Activated CD4-positive, alpha-beta T cell treated with anti-CD3 and anti-CD28 coated beads for 24 hours (primary cell): ENCODE data around the gene CLDN4.
A peak's percentile ranks its signal among the peaks of the same experiment; 100 is the strongest.
"Not testable (repeated sequence)": the region's sequence is repeated elsewhere in the genome, so short reads cannot be mapped to it uniquely, and the experiment has no call there.

ENCODE experiments used
- DNase-seq, 2 donors: peaks; one replicate each; pipeline ENCODE4 v3.0.0-alpha.2; 2020; ENCODE audit warnings: low read depth in 2 of 2

CLDN4 gene

DNA sequence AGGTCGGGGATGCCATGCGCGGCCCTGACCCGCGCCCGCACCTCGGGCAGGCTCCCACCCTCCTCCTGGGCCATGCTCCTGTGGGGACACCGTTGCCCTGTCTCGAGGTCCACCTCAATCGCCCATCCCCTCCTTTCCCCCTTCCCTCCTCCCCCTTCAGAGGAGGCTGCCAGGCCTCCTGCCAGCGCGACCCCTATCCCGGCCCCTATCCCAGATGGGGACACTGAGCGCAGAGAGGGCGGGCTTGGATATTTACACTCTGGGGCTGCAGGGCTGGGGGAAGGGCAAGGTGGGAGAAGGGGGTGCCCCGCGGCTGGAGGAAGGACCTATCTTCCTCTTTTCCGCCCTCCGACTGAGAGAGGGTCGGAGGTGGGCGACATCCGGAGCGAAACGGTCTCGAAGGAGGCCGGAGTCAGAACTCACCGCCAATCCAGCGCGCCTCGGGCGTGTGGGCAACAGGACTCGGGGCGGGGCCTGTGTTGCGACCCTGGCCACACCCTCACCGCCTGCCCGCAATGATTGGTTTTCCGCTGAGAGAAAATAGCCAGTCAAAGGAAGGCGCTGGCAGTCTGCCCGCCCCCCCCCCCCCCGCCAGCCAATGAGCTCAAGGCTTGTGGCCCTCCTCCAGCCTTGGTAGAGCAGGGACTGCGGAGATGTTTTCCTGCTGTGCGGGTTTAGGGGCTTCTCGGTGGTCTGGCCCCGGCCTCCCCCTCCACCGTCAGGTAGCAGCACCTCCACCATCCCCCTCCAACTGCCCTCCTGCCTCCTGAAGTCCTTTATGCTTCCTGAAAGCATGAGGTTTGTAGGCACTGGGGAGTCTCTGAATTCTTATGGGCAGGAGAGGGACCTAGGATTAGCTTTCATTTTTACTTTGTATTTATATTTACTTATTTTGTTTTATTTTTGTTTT, 11.5 kb downstream of the CLDN4 start, which contains the start of gene METTL27:
TSS of gene METTL27 (minus strand) at position 450 of the 910 bp plus-strand sequence. CDS start at position 74, 376 bp downstream.
- peak; percentile 83 to 88 for DNase-seq

DNA sequence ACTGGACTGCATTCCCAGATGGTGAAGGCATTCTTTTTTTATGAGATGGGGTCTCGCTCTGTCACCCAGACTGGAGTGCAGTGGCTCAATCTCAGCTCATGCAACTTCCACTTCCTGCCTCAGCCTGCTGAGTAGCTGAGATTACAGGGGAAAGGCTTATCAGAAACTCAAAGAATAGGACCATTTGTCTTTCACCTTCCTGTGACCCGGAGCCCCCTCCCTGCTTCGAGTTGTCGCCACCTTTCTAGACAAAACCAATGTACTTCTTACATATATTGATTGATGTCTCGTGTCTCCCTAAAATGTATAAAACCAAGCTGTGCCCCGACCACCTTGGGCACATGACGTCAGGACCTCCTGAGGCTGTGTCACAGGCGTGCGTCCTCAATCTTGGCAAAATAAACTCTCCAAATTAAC, 13.3 kb downstream of the CLDN4 start:
- DNase-seq, result no peak

DNA sequence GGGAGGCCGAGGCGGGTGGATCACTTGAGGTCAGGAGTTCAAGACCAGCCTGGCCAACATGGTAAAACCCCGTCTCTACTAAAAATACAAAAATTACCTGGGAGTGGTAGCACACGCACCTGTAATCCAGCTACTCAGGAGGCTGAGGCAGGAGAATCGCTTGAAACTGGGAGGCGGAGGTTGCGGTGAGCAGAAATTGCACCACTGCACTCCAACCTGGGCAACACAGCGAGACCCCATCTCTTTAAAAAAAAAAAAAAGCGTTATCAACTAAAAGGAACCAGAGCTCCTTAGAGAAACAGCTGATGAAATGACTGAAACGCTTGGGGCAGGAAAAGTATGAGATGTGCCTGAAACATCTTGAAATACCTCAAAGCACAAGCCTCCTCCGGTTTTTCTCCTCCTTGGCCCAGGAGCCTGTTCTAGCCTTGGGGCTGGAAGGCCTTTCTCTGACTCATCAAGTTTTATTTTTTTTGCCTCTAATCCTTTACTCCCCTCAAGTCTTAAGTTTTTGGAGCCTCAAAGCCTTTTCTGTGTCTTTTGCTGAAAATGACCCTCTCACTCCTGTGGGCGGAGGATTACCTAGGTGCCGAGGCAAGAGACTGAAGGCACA, 14.2 kb downstream of the CLDN4 start:
- no peak for DNase-seq

DNA sequence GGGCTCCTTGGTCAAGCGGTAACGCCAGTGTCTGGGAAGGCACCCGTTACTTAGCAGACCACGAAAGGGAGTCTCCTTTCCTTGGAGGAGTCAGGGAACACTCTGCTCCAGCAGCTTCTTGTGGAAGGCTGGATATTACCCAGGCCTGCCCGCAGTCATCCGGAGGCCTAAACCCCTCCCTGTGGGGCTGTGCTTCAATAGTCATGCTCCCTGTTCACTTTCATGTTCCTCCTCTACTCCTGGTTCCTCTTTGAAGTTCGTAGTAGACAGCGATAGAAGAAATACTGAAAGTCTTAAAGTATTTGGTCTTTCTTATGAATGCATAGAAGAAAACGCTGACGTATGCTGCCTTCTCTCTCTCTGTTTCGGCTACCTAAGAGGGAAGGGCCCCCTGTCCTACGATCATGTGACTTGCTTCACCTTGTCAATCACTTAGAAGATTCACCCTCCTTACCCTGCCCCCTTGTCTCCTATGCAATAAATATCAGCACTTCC, 15.0 kb downstream of the CLDN4 start:
- not testable (repeated sequence) for DNase-seq

DNA sequence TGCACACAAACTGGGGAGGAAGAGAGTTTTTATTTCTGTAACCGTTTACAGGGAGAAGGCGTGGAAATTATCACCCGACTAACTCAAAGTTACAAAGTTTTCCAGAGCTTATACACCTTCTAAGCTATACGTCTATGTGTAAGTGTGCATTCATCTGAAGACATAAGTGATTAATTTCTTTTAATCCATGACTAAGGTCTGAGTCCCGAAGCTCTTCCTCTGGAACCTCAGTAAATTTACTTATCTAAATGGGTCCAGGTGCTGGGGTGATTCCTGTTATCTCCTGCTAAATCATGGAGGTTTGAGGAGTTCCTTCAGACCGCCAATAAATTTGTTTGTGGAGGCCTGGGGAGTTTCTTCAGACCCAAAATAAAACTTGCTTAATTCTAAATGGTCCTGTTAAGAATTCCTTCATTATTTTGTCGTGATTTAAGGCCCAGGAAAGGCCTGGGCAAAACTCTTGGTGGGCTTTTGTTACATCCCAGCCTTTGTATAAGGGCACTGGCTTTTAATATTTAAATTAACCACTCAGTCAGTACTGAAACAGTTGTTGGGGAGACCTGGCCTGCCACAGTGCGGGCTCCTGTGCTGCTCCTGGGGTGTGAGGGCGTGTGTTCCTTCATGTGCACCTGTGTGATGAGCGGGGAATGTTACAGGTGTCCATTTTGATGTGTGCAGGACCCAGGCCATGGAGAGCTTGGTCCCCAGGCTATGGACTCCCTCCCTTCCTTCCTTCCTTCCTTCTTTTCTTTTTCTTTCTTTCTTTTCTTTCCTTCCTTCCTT, 17.3 kb downstream of the CLDN4 start:
- no peak for DNase-seq

DNA sequence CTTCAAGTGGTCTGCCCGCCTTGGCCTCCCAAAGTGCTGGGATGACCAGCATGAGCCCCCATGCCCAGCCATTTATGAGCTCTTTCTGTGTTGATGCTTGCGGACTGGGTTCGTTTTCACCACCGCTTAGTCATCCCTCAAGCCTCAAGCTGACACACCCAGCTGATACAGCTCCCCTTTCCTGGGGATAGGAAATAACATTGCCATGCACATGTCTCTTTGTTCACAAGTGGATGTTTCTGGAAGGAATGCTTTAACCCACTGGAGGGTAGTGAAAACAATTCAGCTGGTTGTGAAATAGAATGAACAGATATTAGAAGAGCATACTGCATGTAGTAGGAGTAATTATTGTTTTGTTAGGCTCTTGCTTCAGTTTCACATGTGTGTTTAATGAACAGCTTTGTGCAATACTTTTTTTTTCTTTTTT, 20.0 kb downstream of the CLDN4 start:
- no peak for DNase-seq

DNA sequence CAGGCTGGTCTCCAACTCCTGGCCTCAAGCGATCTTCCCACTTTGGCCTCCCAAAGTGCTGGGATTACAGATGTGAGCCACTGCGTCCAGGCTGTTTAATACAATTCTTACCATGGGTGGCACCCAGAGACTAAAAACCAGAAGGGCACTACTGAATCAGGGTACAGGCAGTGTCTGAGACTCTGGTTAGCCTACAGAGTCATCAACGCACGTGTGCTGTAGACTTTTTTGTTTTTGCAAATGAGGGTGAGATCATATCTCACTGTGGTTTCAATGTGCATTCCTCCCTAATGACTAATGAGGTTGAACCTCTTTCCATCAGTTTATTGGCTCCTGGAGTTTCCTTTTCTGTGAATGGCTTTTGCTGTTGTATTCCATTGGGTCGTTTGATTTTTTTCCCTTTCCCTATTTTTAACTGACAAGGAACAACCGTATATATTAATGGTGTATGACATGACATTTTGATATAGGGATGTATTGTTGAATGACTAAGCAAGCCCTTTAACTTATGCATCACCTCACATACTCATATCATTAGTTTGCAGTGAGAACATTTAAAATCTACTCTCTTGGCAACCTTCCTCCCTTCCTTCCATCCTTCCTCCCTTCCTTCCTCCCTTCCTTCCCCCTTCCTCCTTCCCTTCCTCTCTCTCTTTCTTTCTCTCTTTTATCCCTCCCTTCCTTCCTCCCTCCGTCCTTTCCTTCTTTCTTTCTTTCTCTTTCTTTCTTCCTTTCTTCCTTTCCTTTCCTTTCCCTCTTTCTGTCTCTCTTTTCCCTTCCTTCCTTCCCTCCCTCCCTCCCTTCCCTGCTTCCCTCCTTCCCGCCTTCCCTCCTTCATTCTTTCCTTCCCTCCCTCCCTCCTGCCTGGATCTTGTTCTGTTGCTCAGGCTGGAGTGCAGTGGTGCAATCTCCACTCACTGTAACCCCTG, 20.9 kb downstream of the CLDN4 start:
- peak in 1 of 2 donors; percentile 17 for DNase-seq

DNA sequence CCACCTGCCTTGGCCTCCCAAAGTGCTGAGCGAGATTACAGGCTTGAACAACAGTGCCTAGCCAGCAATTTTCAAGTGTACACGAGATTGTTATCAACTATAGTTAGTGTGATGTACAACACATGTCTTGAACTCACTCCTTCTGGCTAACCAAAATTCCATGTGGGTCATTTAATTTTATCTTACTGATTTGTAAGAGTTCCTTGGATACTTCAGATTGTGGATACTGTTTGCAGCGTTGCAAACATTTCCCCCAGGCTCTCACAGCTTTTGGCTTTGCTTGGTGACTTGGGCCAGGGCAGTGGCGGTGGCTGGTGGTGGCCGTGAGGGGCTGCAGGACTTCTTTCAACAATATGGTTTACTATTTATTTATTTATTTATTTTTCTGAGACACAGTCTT, 21.7 kb downstream of the CLDN4 start:
- no peak for DNase-seq

DNA sequence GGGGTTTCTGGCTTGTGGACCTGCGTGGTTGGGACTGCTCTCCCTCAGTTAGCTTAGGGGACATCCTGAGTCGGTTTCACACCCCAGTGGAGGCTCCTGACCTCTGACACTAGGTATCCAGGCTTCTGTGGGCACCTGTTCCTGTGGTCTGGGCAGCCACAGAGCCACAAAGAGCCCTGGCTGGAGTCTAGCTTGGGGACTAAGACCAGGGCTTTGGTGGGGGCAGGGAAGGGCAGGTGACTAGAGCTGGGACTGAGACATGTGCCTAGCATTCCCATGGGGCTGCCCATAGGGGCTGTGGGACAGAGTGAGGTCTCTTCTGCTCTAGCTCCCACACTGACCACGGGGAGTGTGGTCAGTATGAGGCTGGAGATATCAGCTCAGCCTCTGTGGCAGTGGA, 26.1 kb downstream of the CLDN4 start:
- no peak for DNase-seq

DNA sequence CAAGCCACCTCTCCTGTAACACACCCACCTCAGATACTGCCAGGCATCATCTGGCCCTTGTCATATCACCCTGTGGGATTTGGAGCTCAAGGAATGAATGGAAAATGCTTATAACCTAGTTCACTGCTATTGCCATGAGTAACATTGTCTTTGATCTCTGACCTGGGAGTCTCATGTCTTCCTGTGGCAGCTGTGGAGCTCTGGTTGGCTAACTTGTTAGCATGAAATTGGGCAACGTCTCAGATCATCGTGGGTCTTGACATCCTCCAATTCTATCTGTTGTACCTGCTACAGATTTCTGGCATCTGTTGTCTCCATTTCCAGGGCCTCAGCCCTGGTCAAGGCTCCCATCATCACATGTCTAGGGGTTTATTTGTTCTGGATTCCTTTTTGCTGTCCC, 28.0 kb downstream of the CLDN4 start:
- DNase-seq, result no peak

DNA sequence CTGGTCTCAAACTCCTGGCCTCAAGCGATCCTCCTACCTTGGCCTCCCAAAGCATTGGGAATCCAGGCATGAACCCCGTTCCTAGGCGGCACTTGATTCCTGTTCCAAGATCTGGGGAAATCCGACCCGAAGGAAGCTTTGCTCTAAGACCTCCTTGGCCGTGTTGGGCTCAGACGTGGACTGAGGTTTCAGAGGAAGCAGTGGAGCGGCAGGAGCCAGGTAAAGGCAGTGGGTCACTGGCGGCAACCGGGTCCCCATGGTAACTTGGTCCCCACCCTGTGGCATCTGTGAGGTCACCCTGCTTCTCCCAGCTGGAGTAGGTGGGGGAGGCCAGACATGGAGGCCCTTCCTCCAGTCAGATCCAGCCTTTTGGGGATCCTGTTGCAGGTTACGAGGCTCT, 30.1 kb downstream of the CLDN4 start, which contains the start of gene TMEM270:
TSS of gene TMEM270 (plus strand) at position 301 of the 400 bp plus-strand sequence. CDS start at position 337, 36 bp downstream.
- no peak for DNase-seq

DNA sequence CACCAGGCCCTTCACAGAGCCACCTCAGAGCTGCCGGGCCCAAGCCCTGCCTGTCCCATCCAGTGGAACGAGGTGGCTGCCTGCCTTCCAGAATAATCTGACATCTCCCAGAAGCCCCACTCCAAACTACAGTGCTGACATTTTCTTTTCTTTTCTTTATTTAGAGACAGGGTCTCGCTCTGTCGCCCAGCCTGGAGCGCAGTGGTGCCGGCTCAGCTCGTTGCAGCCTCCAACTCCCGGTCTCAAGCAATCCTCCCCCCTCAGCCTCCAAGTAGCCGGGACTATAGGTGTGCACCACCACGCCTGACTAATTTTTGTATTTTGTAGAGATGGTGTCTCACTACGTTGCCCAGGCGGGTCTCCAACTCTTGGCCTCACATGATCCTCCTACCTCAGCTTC, 30.5 kb downstream of the CLDN4 start:
- no peak for DNase-seq

DNA sequence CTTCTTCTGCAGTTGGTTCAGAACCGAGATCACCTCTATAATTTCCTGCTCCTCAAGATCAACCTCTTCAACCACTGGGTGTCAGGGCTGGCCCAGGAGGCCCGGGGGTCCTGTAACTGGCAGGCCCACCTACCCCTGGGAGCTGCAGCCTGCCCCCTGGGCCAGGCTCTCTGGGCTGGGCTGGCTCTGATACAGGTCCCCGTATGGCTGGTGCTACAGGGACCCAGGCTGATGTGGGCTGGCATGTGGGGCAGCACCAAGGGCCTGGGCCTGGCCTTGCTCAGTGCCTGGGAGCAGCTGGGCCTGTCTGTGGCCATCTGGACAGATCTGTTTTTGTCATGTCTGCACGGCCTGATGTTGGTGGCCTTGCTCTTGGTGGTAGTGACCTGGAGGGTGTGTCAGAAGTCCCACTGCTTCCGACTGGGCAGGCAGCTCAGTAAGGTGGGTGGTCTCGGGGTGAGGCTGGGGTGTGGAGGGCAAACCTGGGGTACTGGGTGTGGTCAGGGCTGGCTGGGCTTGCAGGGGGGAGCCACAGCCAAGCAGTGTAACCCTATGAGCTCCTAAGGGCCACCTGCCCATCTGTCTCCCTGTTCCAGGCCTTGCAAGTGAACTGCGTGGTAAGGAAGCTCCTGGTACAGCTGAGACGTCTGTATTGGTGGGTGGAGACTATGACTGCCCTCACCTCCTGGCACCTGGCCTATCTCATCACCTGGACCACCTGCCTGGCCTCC, 34.4 kb downstream of the CLDN4 start:
- no peak for DNase-seq

DNA sequence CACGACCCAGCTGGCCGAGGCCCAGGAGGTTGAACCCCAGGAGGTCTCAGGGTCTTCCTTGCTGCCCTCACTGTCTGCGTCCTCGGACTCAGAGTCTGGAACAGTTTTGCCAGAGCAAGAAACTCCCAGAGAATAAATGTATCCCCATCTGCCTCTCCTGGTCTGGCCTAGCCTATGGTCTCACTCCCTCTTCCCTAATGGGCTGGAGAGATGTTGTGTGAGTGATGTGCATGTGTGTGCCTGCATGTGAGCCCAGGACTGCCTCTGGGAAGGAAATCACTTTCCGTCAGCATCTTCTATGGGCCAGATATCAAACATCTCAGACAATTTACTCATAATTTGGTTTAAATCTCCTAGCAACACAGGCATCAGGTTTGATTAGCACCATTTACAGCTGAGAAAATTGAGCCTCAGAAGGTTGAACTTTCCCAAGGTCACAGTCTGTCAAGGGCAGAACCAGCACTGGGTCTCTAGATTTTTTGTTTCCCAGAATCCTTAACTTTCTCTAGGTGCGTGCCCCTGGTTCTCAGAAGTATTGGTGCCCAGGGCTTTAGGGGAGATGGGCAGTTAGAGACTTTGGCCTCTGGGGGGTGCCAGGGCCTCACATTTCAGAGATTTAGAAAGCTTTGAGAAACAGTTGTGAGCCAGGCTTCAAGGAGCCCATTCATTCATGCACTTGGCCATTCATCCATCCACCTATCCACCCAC, 35.1 kb downstream of the CLDN4 start:
- no peak for DNase-seq

DNA sequence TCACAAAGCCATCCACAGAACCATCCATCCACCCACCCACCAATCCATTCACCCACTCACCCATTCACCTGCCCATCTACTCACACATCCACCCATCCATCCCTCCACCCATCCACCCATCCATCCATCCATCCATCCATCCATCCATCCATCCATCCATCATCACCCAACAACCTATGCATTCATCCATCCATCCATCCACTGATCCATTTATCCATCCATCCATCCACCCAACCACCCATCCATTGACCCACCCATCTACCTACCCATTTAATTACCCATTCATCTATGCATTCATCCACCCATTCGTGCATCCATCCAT, 35.6 kb downstream of the CLDN4 start:
- no peak for DNase-seq

DNA sequence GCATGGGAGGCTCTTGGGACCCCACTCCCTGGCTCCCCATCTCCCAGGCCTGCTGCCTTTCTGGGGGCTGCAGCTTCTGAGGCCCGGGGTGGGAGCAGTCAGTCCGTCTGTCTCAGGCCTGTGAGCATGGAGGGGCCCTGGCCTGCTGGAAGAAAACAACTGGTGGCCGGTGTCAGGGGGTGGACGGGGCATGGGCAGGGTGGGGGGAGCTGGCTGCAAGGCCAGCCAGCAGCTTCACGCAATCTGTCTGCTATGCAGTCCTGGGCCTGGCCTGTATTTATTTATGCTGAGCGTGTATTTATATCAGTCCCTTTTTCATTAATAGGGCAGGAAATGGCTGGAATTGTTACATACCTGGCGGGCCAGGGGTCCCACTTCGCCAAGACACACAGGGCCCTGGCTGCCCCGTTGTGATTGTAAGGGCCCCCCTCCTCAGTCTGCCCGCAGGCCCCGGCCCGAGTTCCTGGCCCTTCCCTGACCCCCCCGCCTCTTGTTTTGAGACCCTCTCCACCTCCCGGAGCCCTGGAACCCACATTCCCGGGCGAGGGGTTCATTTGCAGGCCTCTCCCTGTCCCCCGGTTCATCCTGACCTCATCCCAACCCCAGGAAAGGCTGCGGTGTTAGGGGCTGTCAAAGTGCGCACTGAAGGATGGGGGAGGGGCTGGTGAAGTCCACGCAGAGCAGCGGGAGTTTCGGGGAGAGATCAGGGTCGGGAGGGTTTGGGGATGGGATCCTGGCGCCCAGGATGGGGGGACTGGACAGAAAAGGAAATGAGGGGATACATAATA, 38.4 kb downstream of the CLDN4 start:
- DNase-seq, result no peak

DNA sequence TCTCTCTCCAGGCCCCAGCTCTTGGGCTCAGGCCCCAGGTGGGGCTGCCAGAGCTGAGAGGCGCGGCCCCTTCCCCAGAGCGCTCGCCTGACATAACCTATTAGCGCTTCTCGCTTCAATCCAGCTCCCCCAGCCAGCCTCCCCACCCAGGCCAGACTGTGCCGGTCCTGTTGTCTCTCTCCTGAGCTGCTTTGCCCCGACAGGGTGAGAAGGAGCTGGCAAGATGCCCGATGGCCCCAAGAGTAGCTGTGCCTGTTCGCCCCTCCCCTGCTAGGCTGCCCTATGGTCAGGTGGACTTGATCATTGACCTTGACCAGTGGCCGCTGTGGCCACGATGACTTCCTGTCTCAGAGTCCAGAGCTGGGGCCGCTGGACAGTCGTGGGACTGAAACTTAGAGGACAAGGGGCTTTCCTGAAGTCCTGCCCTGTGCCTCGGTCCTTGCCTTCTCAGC, 39.3 kb downstream of the CLDN4 start:
- no peak for DNase-seq

DNA sequence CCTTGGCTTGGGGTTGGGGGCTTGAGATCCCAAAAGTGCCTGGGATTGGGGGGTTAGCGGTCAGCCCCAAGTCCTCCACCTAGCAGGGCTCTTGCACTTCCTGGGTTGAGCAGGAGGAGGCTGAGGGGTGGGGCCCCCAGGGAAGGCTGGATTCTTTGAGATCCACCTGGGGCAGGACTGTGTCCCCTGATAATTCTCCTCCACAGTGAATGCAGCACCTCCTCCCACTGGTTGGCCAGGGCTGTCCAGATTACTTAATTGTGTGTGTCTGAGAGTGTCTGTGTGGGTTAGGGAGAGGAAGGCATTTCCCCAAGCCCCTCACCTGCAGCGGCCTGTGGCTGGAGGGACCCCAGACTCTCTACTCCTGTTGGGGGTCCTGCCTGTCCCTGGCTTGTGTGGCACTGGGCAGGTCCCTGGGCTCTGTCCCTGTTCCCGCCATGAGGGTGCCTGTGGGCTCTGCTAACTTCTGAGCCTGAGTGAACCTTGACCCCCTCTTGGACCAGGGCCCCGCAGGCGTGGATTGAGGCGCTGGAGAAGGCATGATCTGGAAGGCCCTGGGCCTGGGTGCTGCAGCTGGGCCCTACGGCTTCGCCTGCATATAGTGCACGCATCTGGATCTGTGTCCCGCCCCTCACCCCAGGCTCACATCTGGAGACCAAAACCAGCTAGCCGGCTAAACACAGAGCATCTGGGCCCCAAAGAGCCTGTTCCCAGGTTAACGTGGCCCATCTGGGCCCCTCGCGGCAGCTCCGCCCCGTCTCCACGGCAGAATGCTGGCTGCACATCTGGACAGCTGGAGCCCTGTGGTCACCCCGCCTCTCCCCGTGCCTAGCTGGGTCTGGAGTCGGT, 40.6 kb downstream of the CLDN4 start:
- DNase-seq, result no peak
